Sigmoid colon (tissue), 7 donors: ENCODE measurements around the gene SPATA3. TPM values are rescaled to one million over a fixed set of nuclear protein-coding genes. Genes with fewer than 3 reads are reported as not detected.
"Not testable (repeated sequence)": the region's sequence is repeated elsewhere in the genome, so short reads cannot be mapped to it uniquely, and the experiment has no call there.

Experiments used
- DNase-seq: peaks from one replicate; pipeline ENCODE4 v3.0.0-alpha.2; 2019
- H3K27ac ChIP-seq, 4 donors: fragments of 200-600 bp; sonication (generic); one replicate each; pipeline ENCODE4 v1.5.1; 2016 to 2019; ENCODE audit warnings: mild to moderate bottlenecking in 1 of 4
- H3K27me3 ChIP-seq, 3 donors: fragments of 200-600 bp; sonication (generic); one replicate each; pipeline ENCODE4 v1.5.1; 2019; ENCODE audit warnings: mild to moderate bottlenecking in 1 of 3
- H3K36me3 ChIP-seq, 4 donors: fragments of 200-600 bp; sonication (generic); one replicate each; pipeline ENCODE4 v1.5.1; 2016 to 2019
- H3K4me1 ChIP-seq, 4 donors: fragments of 200-600 bp; sonication (generic); one replicate each; pipeline ENCODE4 v1.5.1; 2017 to 2019
- H3K4me3 ChIP-seq, 4 donors: fragments of 200-600 bp; sonication (generic); one replicate each; pipeline ENCODE4 v1.5.1; 2017 to 2019; ENCODE audit warnings: mild to moderate bottlenecking in 2 of 4, moderate library complexity in 1 of 4
- H3K9me3 ChIP-seq, 4 donors: fragments of 200-600 bp in 3 of 4; sonication (generic) in 3 of 4; one replicate each; pipeline versions ENCODE4 v1.5.1 to v1.6.1; 2013 to 2019
- CTCF ChIP-seq, 4 experiments: fragments of 450-650 bp in 3 of 4; fragments of 200-600 bp in 1 of 4; IDR thresholded peaks; one replicate each; pipeline ENCODE4 v1.5.1; 2016 to 2019; ENCODE audit warnings: antibody characterized with exemption in 4 of 4, mild to moderate bottlenecking in 3 of 4, moderate library complexity in 2 of 4
- EP300 ChIP-seq, 4 donors: sonication (generic); formaldehyde crosslinking; IDR thresholded peaks; one replicate each; pipeline ENCODE4 v1.6.1; 2017; ENCODE audit warnings: antibody characterized with exemption in 4 of 4
- POLR2A ChIP-seq, 2 donors: fragments of 450-650 bp; IDR thresholded peaks; one replicate each; pipeline ENCODE4 v1.6.1; 2016; ENCODE audit warnings: antibody characterized with exemption in 2 of 2, mild to moderate bottlenecking in 2 of 2, moderate library complexity in 2 of 2
- POLR2AphosphoS5 ChIP-seq, 4 donors: sonication (generic); formaldehyde crosslinking; IDR thresholded peaks; one replicate each; pipeline ENCODE4 v1.6.1; 2017; ENCODE audit warnings: antibody characterized with exemption in 4 of 4
- WGBS, 2 donors: extraction: QIAGEN DNeasy Blood & Tissue Kit; methylation state at CpG; one replicate each; pipeline ENCODE4 v1.1.7; 2013; 5-methylcytosine and 5-hydroxymethylcytosine counted together
- intact Hi-C: fragments of 100-400 bp; cut with DNase I; formaldehyde crosslinking; loops from one replicate; pipeline ENCODE4 v1.15.1; 2023
- polyA plus RNA-seq, 3 donors: library from polyadenylated mRNA; stranded (reverse); fragments of 200-250 nt; gene quantifications; one replicate each; pipeline ENCODE4 v1.2.3, GENCODE V29; 2013
- total RNA-seq, 4 donors: library from RNA; depleted of rRNA; stranded (reverse); fragments of >200 nt; gene quantifications; one replicate each; pipeline ENCODE4 v1.1.0, GENCODE V29; 2016
- donor health status: healthy with polysubstance abuse.
- donor health status: Bipolar disorder and iron deficiency.
- donor health status: healthy.

SPATA3 gene
- total and polyA plus RNA-seq, 7 donors: not detected

DNA sequence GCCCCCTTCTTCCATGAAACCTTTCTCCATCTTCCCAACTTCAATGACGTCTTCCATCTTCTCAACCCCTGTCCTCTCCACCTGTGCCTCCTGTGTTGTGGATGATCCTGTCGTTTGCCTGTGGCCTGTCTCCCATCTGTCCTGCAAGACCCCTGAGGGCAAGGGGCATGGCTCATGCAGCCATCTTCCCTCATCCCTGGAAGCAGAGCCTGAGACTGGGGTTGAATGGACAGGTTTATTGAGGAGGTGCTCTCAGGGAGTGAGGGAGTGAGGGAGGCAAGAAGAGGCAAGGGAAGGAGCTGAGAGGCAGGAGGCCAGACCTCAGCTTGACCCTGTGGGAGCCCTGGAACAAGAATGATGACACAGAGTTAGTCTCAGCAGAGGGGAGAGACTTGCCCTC is 7.3 kb downstream of the SPATA3 start:
- H3K27ac ChIP-seq: no peak overlapping the region
- no peak overlapping the region for H3K4me3 ChIP-seq
- no peak for TF ChIP-seq EP300 (IDR thresholded peaks at IDR 0.05)
- TF ChIP-seq POLR2AphosphoS5 (IDR thresholded peaks at IDR 0.05): no peak
- TF ChIP-seq POLR2A (IDR thresholded peaks at IDR 0.05): no peak
- TF ChIP-seq CTCF (IDR thresholded peaks at IDR 0.05): no peak
- peaks cover 0 to 24% (median 16%) of the 10 kb centered on the region in 3 donors for H3K27me3 ChIP-seq
- no peaks in the 10 kb centered on the region for H3K36me3 ChIP-seq
- H3K9me3 ChIP-seq: no peaks in the 10 kb centered on the region
- H3K4me1 ChIP-seq: no peaks in the 10 kb centered on the region
- 87 to 88% methylated on average over 2 of the region's 2 CpGs for WGBS, 2 donors
- no peak for DNase-seq
- intact Hi-C loops: no loop called here

DNA sequence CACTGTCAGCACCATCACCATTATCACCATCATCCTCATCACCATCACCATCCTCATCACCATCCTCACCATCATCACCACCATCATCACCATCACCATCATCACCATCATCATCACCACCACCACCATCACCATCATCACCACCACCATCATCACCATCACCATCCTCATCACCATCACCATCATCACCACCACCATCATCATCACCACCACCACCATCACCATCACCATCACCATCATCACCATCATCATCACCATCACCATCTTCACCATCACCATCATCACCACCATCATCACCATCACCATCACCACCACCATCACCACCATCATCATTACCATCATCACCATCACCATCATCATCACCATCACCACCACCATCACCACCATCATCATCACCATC is 9.0 kb downstream of the SPATA3 start:
- H3K4me1 ChIP-seq, H3K36me3 ChIP-seq, H3K27ac ChIP-seq, H3K4me3 ChIP-seq, intact Hi-C loops, DNase-seq, H3K9me3 ChIP-seq: not testable (repeated sequence)
- peaks cover 0 to 23% (median 16%) of the 10 kb centered on the region in 3 donors for H3K27me3 ChIP-seq

GRCh38 chr2:231007286-231008098 is 11.6 kb downstream of the SPATA3 start:
- Histone ChIP-seq H3K9me3 (no peaks in the 10 kb centered on the region), H3K27ac (no peak overlapping the region), H3K4me3 (no peak overlapping the region), H3K36me3 (no peaks in the 10 kb centered on the region), H3K27me3 (peaks cover 0 to 13% (median 0%) of the 10 kb centered on the region in 3 donors), H3K4me1 (no peaks in the 10 kb centered on the region)
- no peak for DNase-seq
- intact Hi-C loops: no loop called here
- WGBS, 2 donors: 72 to 76% methylated on average over 10 of the region's 10 CpGs
- TF ChIP-seq POLR2A (IDR thresholded peaks at IDR 0.05): no peak
- no peak for TF ChIP-seq EP300 (IDR thresholded peaks at IDR 0.05)
- TF ChIP-seq POLR2AphosphoS5 (IDR thresholded peaks at IDR 0.05): no peak
- no peak for TF ChIP-seq CTCF (IDR thresholded peaks at IDR 0.05)

DNA sequence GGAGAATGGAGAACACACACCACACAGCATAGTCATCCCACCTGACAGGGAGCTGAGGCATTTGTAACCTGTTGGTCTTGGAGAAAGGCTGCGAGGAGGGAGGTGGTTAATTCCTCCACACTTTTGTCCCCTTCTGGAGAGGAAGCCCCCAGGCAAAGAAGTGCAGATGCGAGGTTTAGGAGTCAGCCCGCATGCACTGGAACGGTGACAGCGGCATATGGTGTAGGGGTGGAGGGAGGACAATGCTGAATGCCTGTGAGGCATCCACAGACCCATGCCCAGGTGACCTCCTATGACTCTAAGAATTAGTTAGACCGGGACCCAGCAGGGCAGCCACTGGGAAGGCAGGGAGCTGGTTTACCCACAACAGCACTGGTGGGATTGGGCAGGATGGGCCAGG is 12.2 kb downstream of the SPATA3 start:
- TF ChIP-seq POLR2AphosphoS5 (IDR thresholded peaks at IDR 0.05): no peak
- TF ChIP-seq EP300 (IDR thresholded peaks at IDR 0.05): no peak
- TF ChIP-seq POLR2A (IDR thresholded peaks at IDR 0.05): no peak
- TF ChIP-seq CTCF (IDR thresholded peaks at IDR 0.05): no peak
- Histone ChIP-seq H3K36me3 (no peaks in the 10 kb centered on the region), H3K4me3 (no peak overlapping the region), H3K4me1 (no peaks in the 10 kb centered on the region), H3K9me3 (no peaks in the 10 kb centered on the region), H3K27ac (no peak overlapping the region), H3K27me3 (peaks cover 0 to 6% (median 0%) of the 10 kb centered on the region in 3 donors)
- no peak for DNase-seq
- 90 to 91% methylated on average over 6 of the region's 6 CpGs for WGBS, 2 donors
- intact Hi-C loops: no loop called here

- no peak for TF ChIP-seq POLR2A (IDR thresholded peaks at IDR 0.05)
- TF ChIP-seq POLR2AphosphoS5 (IDR thresholded peaks at IDR 0.05): no peak
- TF ChIP-seq EP300 (IDR thresholded peaks at IDR 0.05): no peak
- no peak for TF ChIP-seq CTCF (IDR thresholded peaks at IDR 0.05)
- H3K27me3 ChIP-seq: peaks cover 0 to 9% (median 0%) of the 10 kb centered on the region in 3 donors
- intact Hi-C loops: no loop called here
- H3K4me3 ChIP-seq: no peak overlapping the region
- DNase-seq: no peak
- no peaks in the 10 kb centered on the region for H3K4me1 ChIP-seq
- no peaks in the 10 kb centered on the region for H3K9me3 ChIP-seq
- H3K36me3 ChIP-seq: no peaks in the 10 kb centered on the region
- WGBS, 2 donors: 77 to 80% methylated on average over 14 of the region's 14 CpGs
- no peak overlapping the region for H3K27ac ChIP-seq
Observed at GRCh38 chr2:231009236-231009919, 13.5 kb downstream of the SPATA3 start.
